Measurements from ENCODE around the gene THBS2.

THBS2 gene

GRCh38 chr6:169251371-169251802, 2.3 kb downstream of the THBS2 start:
- no peak for FAIRE-seq
- DNase-seq (ENCODE audit: low spot score) = no peak

GRCh38 chr6:169250660-169251059, 3.0 kb downstream of the THBS2 start:
- DNase-seq (ENCODE audit: low spot score) = peak; percentile 41
- no peak for FAIRE-seq

- DNase-seq (ENCODE audit: low spot score) (no peak), FAIRE-seq (no peak)
Observed at GRCh38 chr6:169249057-169249456, 4.6 kb downstream of the THBS2 start.

GRCh38 chr6:169248521-169248971, 5.1 kb downstream of the THBS2 start:
- FAIRE-seq (no peak), DNase-seq (ENCODE audit: low spot score) (no peak)

- DNase-seq (ENCODE audit: low spot score) (no peak), FAIRE-seq (no peak)
Observed at GRCh38 chr6:169247991-169248390, 5.7 kb downstream of the THBS2 start.

- no peak for FAIRE-seq
- DNase-seq (ENCODE audit: low spot score) = no peak
Observed at GRCh38 chr6:169247419-169247818, 6.2 kb downstream of the THBS2 start.

GRCh38 chr6:169246445-169246844, 7.2 kb downstream of the THBS2 start:
- DNase-seq (ENCODE audit: low spot score) (no peak), FAIRE-seq (no peak)

- DNase-seq (ENCODE audit: low spot score) (no peak), FAIRE-seq (no peak)
Observed at GRCh38 chr6:169244684-169245383, 8.8 kb downstream of the THBS2 start.

- DNase-seq (ENCODE audit: low spot score) (no peak), FAIRE-seq (no peak)
Observed at GRCh38 chr6:169243661-169244060, 10.0 kb downstream of the THBS2 start.

- FAIRE-seq (no peak), DNase-seq (ENCODE audit: low spot score) (no peak)
Observed at GRCh38 chr6:169243186-169243585, 10.5 kb downstream of the THBS2 start.

GRCh38 chr6:169241688-169242350, 11.8 kb downstream of the THBS2 start:
- no peak for FAIRE-seq
- no peak for DNase-seq (ENCODE audit: low spot score)

GRCh38 chr6:169240591-169241390, 12.9 kb downstream of the THBS2 start:
- FAIRE-seq (no peak), DNase-seq (ENCODE audit: low spot score) (no peak)

GRCh38 chr6:169240125-169240524, 13.5 kb downstream of the THBS2 start:
- DNase-seq (ENCODE audit: low spot score) = no peak
- no peak for FAIRE-seq

GRCh38 chr6:169239181-169239580, 14.5 kb downstream of the THBS2 start:
- no peak for DNase-seq (ENCODE audit: low spot score)

GRCh38 chr6:169238766-169239165, 14.9 kb downstream of the THBS2 start:
- FAIRE-seq = no peak
- no peak for DNase-seq (ENCODE audit: low spot score)

More at GRCh38 chr6:169239181-169239580, 14.5 kb downstream of the THBS2 start:
- no peak for FAIRE-seq

GRCh38 chr6:169237496-169238134, 16.0 kb downstream of the THBS2 start:
- DNase-seq (ENCODE audit: low spot score) = no peak

GRCh38 chr6:169236988-169237387, 16.7 kb downstream of the THBS2 start:
- DNase-seq (ENCODE audit: low spot score) = no peak
- FAIRE-seq = no peak

More at GRCh38 chr6:169237496-169238134, 16.0 kb downstream of the THBS2 start:
- FAIRE-seq = no peak

GRCh38 chr6:169236545-169236944, 17.1 kb downstream of the THBS2 start:
- DNase-seq (ENCODE audit: low spot score) (no peak), FAIRE-seq (no peak)

GRCh38 chr6:169235286-169235685, 18.4 kb downstream of the THBS2 start:
- no peak for FAIRE-seq
- DNase-seq (ENCODE audit: low spot score) = no peak

GRCh38 chr6:169234634-169235033, 19.0 kb downstream of the THBS2 start:
- DNase-seq (ENCODE audit: low spot score) (no peak), FAIRE-seq (no peak)

- DNase-seq (ENCODE audit: low spot score) = no peak
- FAIRE-seq = no peak
Observed at GRCh38 chr6:169233832-169234231, 19.8 kb downstream of the THBS2 start.

- no peak for FAIRE-seq
Observed at GRCh38 chr6:169233181-169233580, 20.5 kb downstream of the THBS2 start.

More at GRCh38 chr6:169233181-169233580, 20.5 kb downstream of the THBS2 start:
- no peak for DNase-seq (ENCODE audit: low spot score)

Data from RCC 7860 (cell line).